HepG2 (cell line): ENCODE results near the gene ZNF581.

Source experiments
- ATF7-NPFF ChIP-seq: sonication (generic); formaldehyde crosslinking; IDR thresholded peaks from 2 replicates; pipeline ENCODE4 v1.8.1; 2023; ENCODE audit warnings: mild to moderate bottlenecking, low read depth, missing genetic modification reagents, moderate library complexity
- CTCF ChIP-seq: sonication (generic); formaldehyde crosslinking; IDR thresholded peaks from 2 replicates; pipeline ENCODE4 v1.5.0; 2020; ENCODE audit warnings: mild to moderate bottlenecking, missing genetic modification reagents, moderate library complexity
- EP300 ChIP-seq, 3 experiments: sonication (generic) in 1 of 3; formaldehyde crosslinking in 1 of 3; IDR thresholded peaks; 2 replicates each; pipeline versions ENCODE4 v1.5.1 to v1.6.1; 2011 to 2020; ENCODE audit warnings: low read depth in 2 of 3, low read length in 2 of 3, borderline replicate concordance in 1 of 3, improper control_type of control experiment in 1 of 3, mild to moderate bottlenecking in 1 of 3, missing genetic modification reagents in 1 of 3, moderate library complexity in 1 of 3
- HDAC2 ChIP-seq: sonication (generic); formaldehyde crosslinking; IDR thresholded peaks from 2 replicates; pipeline ENCODE4 v1.4.0; 2020; ENCODE audit warnings: missing genetic modification reagents
- HINFP ChIP-seq: sonication (generic); formaldehyde crosslinking; IDR thresholded peaks from 2 replicates; pipeline ENCODE4 v1.4.0; 2020; ENCODE audit warnings: low read depth, mild to moderate bottlenecking, missing genetic modification reagents
- NRL ChIP-seq: sonication (generic); formaldehyde crosslinking; IDR thresholded peaks from 2 replicates; pipeline ENCODE4 v1.5.0; 2020; ENCODE audit warnings: missing genetic modification reagents, mild to moderate bottlenecking, moderate library complexity, borderline replicate concordance
- RBAK ChIP-seq: sonication (generic); formaldehyde crosslinking; IDR thresholded peaks from 2 replicates; pipeline ENCODE4 v1.5.1; 2020; ENCODE audit warnings: mild to moderate bottlenecking, missing genetic modification reagents

- TF ChIP-seq NRL (CRISPR knock-in tag) (no peak), CTCF (CRISPR knock-in tag) (no peak), EP300 (IDR thresholded peaks at IDR 0.05; ENCODE audit: low read depth in 2 of 2, low read length in 2 of 2) (no peak), EP300 (CRISPR knock-in tag; IDR thresholded peaks at IDR 0.05; ENCODE audit: borderline replicate concordance) (no peak), HINFP (CRISPR knock-in tag) (no peak), HDAC2 (no peak), RBAK (CRISPR knock-in tag) (no peak), ATF7-NPFF (CRISPR knock-in tag) (no peak)
Observed at GRCh38 chr19:55674459-55674840, 31.0 kb downstream of the ZNF581 start.
